CD14-positive monocyte (primary cell): ENCODE data around the gene CMTM8. TPM values are rescaled to one million over a fixed set of nuclear protein-coding genes. Genes with fewer than 3 reads are reported as not detected.

Experiments used
- DNase-seq, 3 donors: peaks; one replicate each; pipeline ENCODE4 v3.0.0-alpha.2; 2011 to 2022
- H2AFZ ChIP-seq: 2 replicates; pipeline ENCODE4 v1.6.0; 2012; ENCODE audit warnings: mild to moderate bottlenecking, low read depth, low read length, inconsistent platforms; ENCODE audit not compliant: insufficient read depth, poor library complexity, severe bottlenecking
- H3K27ac ChIP-seq, 2 donors: 1 replicate in 1 of 2; 2 replicates in 1 of 2; pipeline ENCODE4 v1.5.1; 2012 to 2013; ENCODE audit warnings: low read length in 2 of 2, control low read depth in 1 of 2, inconsistent platforms in 1 of 2, low read depth in 1 of 2, mild to moderate bottlenecking in 1 of 2
- H3K27me3 ChIP-seq, 2 donors: one replicate each; pipeline versions ENCODE4 v1.6.0 to v1.6.1; 2011 to 2013; ENCODE audit warnings: low read length in 2 of 2; ENCODE audit not compliant: control insufficient read depth in 2 of 2, insufficient read depth in 2 of 2
- H3K36me3 ChIP-seq, 2 donors: replicated peaks in 1 of 2; 1 replicate in 1 of 2; 2 replicates in 1 of 2; pipeline versions ENCODE4 v1.5.1 to v1.6.1; 2012 to 2013; ENCODE audit warnings: low read length in 2 of 2, control low read depth in 1 of 2, inconsistent platforms in 1 of 2, mild to moderate bottlenecking in 1 of 2; ENCODE audit not compliant: insufficient read depth in 2 of 2, control insufficient read depth in 1 of 2
- H3K4me1 ChIP-seq, 2 donors: 1 replicate in 1 of 2; 2 replicates in 1 of 2; pipeline versions ENCODE4 v1.5.1 to v1.6.1; 2012 to 2013; ENCODE audit warnings: low read length in 2 of 2, control low read depth in 1 of 2, inconsistent platforms in 1 of 2, mild to moderate bottlenecking in 1 of 2, moderate library complexity in 1 of 2; ENCODE audit not compliant: insufficient read depth in 2 of 2, control insufficient read depth in 1 of 2
- H3K4me2 ChIP-seq: replicated peaks from 2 replicates; pipeline ENCODE3; 2012; ENCODE audit warnings: low read length, moderate library complexity, mild to moderate bottlenecking; ENCODE audit not compliant: poor library complexity, severe bottlenecking; ENCODE audit errors: extremely low read depth
- H3K4me3 ChIP-seq, 3 experiments: fragments of 200-600 bp in 1 of 3; sonication (generic) in 1 of 3; replicated peaks in 1 of 3; 1 replicate in 2 of 3; 2 replicates in 1 of 3; pipeline ENCODE4 v1.5.1; 2011 to 2013; ENCODE audit warnings: low read length in 3 of 3, mild to moderate bottlenecking in 3 of 3, control low read depth in 2 of 3, low read depth in 2 of 3, inconsistent platforms in 1 of 3, moderate library complexity in 1 of 3
- H3K79me2 ChIP-seq: 2 replicates; pipeline ENCODE4 v1.6.0; 2012; ENCODE audit warnings: mild to moderate bottlenecking, control low read depth, inconsistent platforms, low read length, moderate library complexity; ENCODE audit not compliant: insufficient read depth
- H3K9ac ChIP-seq: 2 replicates; pipeline ENCODE4 v1.6.0; 2017; ENCODE audit warnings: low read length, mild to moderate bottlenecking; ENCODE audit not compliant: insufficient read depth, poor library complexity, severe bottlenecking
- H3K9me3 ChIP-seq, 2 donors: replicated peaks in 1 of 2; 1 replicate in 1 of 2; 2 replicates in 1 of 2; pipeline versions ENCODE4 v1.5.1 to v1.6.1; 2012 to 2013; ENCODE audit warnings: low read length in 2 of 2, control low read depth in 1 of 2; ENCODE audit not compliant: control insufficient read depth in 1 of 2, insufficient read depth in 1 of 2
- H4K20me1 ChIP-seq: 2 replicates; pipeline ENCODE4 v1.6.0; 2012; ENCODE audit warnings: mild to moderate bottlenecking, low read length, control low read depth, moderate library complexity; ENCODE audit not compliant: insufficient read depth
- H3K27ac Mint-ChIP-seq, 7 donors: one replicate each; pipeline ENCODE4 v1.8.0; 2020; ENCODE audit warnings: mild to moderate bottlenecking in 7 of 7, mixed read lengths in 7 of 7, moderate library complexity in 6 of 7, inconsistent platforms in 2 of 7
- H3K27me3 Mint-ChIP-seq, 3 donors: one replicate each; pipeline ENCODE4 v1.8.0; 2021 to 2022; ENCODE audit warnings: low read depth in 3 of 3, mild to moderate bottlenecking in 3 of 3, mixed read lengths in 3 of 3, moderate library complexity in 3 of 3, inconsistent platforms in 1 of 3
- H3K36me3 Mint-ChIP-seq, 2 donors: one replicate each; pipeline ENCODE4 v1.8.0; 2020; ENCODE audit warnings: mixed read lengths in 2 of 2, inconsistent platforms in 1 of 2, mild to moderate bottlenecking in 1 of 2
- H3K4me1 Mint-ChIP-seq: one replicate; pipeline ENCODE4 v1.8.0; 2020; ENCODE audit warnings: mild to moderate bottlenecking, mixed read lengths
- H3K4me3 Mint-ChIP-seq, 2 donors: one replicate each; pipeline ENCODE4 v1.8.0; 2020; ENCODE audit warnings: mild to moderate bottlenecking in 2 of 2, mixed read lengths in 2 of 2, moderate library complexity in 1 of 2
- H3K9me3 Mint-ChIP-seq, 7 donors: one replicate each; pipeline ENCODE4 v1.8.0; 2020 to 2022; ENCODE audit warnings: mixed read lengths in 7 of 7, mild to moderate bottlenecking in 6 of 7, moderate library complexity in 6 of 7, inconsistent platforms in 2 of 7
- CTCF ChIP-seq: fragments of 200-600 bp; IDR thresholded peaks from one replicate; pipeline ENCODE4 v1.8.0; 2022; ENCODE audit warnings: antibody characterized with exemption, mild to moderate bottlenecking
- WGBS: methylation state at CpG from one replicate; pipeline ENCODE4 v1.1.5; 2013; ENCODE audit warnings: missing lambda C conversion rate; ENCODE audit not compliant: insufficient coverage; 5-methylcytosine and 5-hydroxymethylcytosine counted together
- intact Hi-C, 2 donors: fragments of 100-400 bp; cut with micrococcal nuclease; formaldehyde crosslinking; loops; one replicate each; pipeline versions ENCODE4 v1.15.0 to v1.15.1; 2023
- polyA plus RNA-seq, 3 donors: library from polyadenylated mRNA; depleted of rRNA in 1 of 3; unstranded in 2 of 3; stranded (reverse) in 1 of 3; fragments of 300-500 nt in 2 of 3; fragments of >200 nt in 1 of 3; fragmentation: Illumina TruSeq in 2 of 3; gene quantifications; 1 replicate in 2 of 3; 2 replicates in 1 of 3; pipeline ENCODE4 v1.2.3, GENCODE V29; 2012 to 2021

The CMTM8 gene
- polyA plus RNA-seq, 3 donors: 0.46 to 2.5 (median 0.94) TPM

GRCh38 chr3:32405155-32405554 is 166.7 kb downstream of the CMTM8 start:
- Histone ChIP-seq H4K20me1 (peaks cover under 1% of the 10 kb centered on the region), H3K4me3 (no peak overlapping the region), H3K9ac (no peak overlapping the region), H3K27me3 (no peaks in the 10 kb centered on the region), H3K4me1 (peaks cover 97 to 100% of the 10 kb centered on the region in 2 donors), H3K9me3 (no peaks in the 10 kb centered on the region), H3K4me2 (no peak overlapping the region), H3K27ac (peak overlapping the region; percentile 32 to 88), H3K79me2 (peaks cover 94% of the 10 kb centered on the region), H3K36me3 (no peaks in the 10 kb centered on the region), H2AFZ (no peak overlapping the region)
- H3K36me3 Mint-ChIP-seq: peaks cover 12 to 22% of the 10 kb centered on the region in 2 donors
- H3K4me3 Mint-ChIP-seq: no peak overlapping the region
- DNase-seq: no peak
- intact Hi-C loops: loop anchor here in 1 of 2 donors (10.0 kb wide), 1 partner anchor 170 kb away; the partner anchor contains the start of gene DYNC1LI1
- TF ChIP-seq CTCF: no peak
- 90% methylated on average over 2 of the region's 2 CpGs for WGBS
- H3K4me1 Mint-ChIP-seq: peaks cover 95% of the 10 kb centered on the region
- no peaks in the 10 kb centered on the region for H3K27me3 Mint-ChIP-seq
- H3K27ac Mint-ChIP-seq: peak overlapping the region in 6 of 7 donors; percentile 6 to 84 (median 57)
- no peaks in the 10 kb centered on the region for H3K9me3 Mint-ChIP-seq

- no peak for TF ChIP-seq CTCF
- Histone ChIP-seq H3K9ac (no peak overlapping the region), H3K9me3 (no peaks in the 10 kb centered on the region), H2AFZ (no peak overlapping the region), H3K79me2 (peaks cover 94% of the 10 kb centered on the region), H3K4me3 (peak overlapping the region in 1 of 3 experiments; percentile 57), H3K4me1 (peaks cover 97 to 100% of the 10 kb centered on the region in 2 donors), H4K20me1 (peaks cover 7% of the 10 kb centered on the region), H3K36me3 (no peaks in the 10 kb centered on the region), H3K4me2 (peak overlapping the region; percentile 60), H3K27ac (peak overlapping the region; percentile 32 to 88), H3K27me3 (no peaks in the 10 kb centered on the region)
- no peaks in the 10 kb centered on the region for H3K9me3 Mint-ChIP-seq
- H3K36me3 Mint-ChIP-seq: peaks cover 12 to 25% of the 10 kb centered on the region in 2 donors
- H3K4me3 Mint-ChIP-seq: peak overlapping the region in 1 of 2 donors; percentile 75
- no peaks in the 10 kb centered on the region for H3K27me3 Mint-ChIP-seq
- no peak for DNase-seq
- H3K4me1 Mint-ChIP-seq: peaks cover 95% of the 10 kb centered on the region
- H3K27ac Mint-ChIP-seq: peak overlapping the region; percentile 83 to 95 (median 92)
- intact Hi-C loops: loop anchor here (2.0 to 10.0 kb wide), 2 partner anchors 17 to 169 kb away; partner anchors contain the start of gene DYNC1LI1 (in 1 of the 2)
- WGBS: no CpG with 5 or more reads among the region's 7 CpGs
These were observed 167.3 kb downstream of the CMTM8 start for GRCh38 chr3:32405711-32406323.
